Effector memory CD8-positive, alpha-beta T cell (primary cell): Measurements from ENCODE around the gene EEF1G.
A peak's percentile ranks its signal among the peaks of the same experiment; 100 is the strongest.

ENCODE experiments used
- ATAC-seq: fragments of 150-1000 bp; cut with Tn5 transposase; replicated peaks from 2 replicates; pipeline ENCODE4 v1.10.0; 2021; ENCODE audit warnings: mild to moderate bottlenecking, moderate library complexity
- DNase-seq, 3 experiments: peaks; one replicate each; pipeline ENCODE4 v3.0.0; 2021
- H3K27ac Mint-ChIP-seq, 2 donors: one replicate each; pipeline ENCODE4 v1.8.0; 2022; ENCODE audit warnings: mild to moderate bottlenecking in 2 of 2, mixed read lengths in 2 of 2, moderate library complexity in 2 of 2
- H3K27me3 Mint-ChIP-seq, 2 donors: one replicate each; pipeline ENCODE4 v1.8.0; 2022; ENCODE audit warnings: mixed read lengths in 2 of 2
- H3K36me3 Mint-ChIP-seq: one replicate; pipeline ENCODE4 v1.8.0; 2022; ENCODE audit warnings: mild to moderate bottlenecking, moderate library complexity, mixed read lengths; ENCODE audit not compliant: insufficient read depth
- H3K4me1 Mint-ChIP-seq, 2 donors: one replicate each; pipeline ENCODE4 v1.8.0; 2022; ENCODE audit warnings: low read depth in 2 of 2, mixed read lengths in 2 of 2
- H3K4me3 Mint-ChIP-seq, 2 donors: one replicate each; pipeline ENCODE4 v1.8.0; 2022; ENCODE audit warnings: mild to moderate bottlenecking in 2 of 2, mixed read lengths in 2 of 2, moderate library complexity in 2 of 2
- H3K9me3 Mint-ChIP-seq, 2 donors: one replicate each; pipeline ENCODE4 v1.8.0; 2022; ENCODE audit warnings: mixed read lengths in 2 of 2

Gene EEF1G

DNA sequence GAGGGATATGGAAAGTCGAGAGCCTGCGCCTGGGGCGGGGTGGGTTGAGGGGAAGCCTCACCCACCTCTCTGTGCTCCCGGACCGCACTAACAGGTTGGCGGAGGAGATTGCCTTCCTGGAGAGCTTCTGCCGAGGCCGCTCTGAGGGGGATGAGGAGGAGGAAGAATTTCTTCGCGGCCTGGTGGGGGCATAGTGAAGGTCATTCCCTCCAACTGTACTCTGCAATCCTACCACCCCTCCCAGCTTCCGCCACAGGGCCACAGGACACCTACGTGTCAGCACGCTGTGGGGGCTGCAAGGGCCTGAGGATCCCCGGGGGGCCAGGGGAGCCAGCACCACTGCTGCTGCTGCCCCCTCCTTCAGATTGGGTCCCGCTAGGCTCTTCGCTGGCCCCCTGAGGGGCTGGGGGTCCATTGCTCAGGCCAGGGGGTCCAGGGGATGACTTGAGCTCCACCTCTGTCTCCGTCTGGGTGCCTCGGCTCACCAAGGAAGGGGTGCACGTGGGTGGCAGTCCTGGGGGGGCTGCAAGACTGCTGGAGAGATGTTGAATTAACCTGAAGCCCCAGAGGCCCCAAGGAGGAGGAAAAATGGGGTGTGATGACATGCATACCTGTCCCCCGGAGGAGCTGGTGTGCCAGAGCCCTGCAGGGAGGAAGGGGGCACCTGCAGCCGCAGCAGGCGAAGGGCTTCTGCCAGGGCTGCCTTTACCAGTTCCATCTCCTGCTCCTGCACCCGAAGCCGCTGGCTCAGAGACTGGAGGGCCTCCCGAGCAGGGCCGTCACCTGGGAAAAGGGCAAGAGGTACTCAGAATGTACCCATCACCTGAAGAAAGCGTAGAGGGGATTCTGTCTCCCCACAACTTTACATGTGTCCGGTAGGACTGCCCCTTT is 37.4 kb upstream of the EEF1G start:
- H3K27me3 Mint-ChIP-seq, result no peaks in the 10 kb centered on the region
- no peaks in the 10 kb centered on the region for H3K9me3 Mint-ChIP-seq
- no peak for DNase-seq
- H3K27ac Mint-ChIP-seq, result peak overlapping the region; percentile 94 to 97
- peak overlapping the region; percentile 88 to 93 for H3K4me3 Mint-ChIP-seq
- ATAC-seq, result no peak
- peaks cover 38 to 53% of the 10 kb centered on the region in 2 donors for H3K4me1 Mint-ChIP-seq
- H3K36me3 Mint-ChIP-seq, result peaks cover 39% of the 10 kb centered on the region

DNA sequence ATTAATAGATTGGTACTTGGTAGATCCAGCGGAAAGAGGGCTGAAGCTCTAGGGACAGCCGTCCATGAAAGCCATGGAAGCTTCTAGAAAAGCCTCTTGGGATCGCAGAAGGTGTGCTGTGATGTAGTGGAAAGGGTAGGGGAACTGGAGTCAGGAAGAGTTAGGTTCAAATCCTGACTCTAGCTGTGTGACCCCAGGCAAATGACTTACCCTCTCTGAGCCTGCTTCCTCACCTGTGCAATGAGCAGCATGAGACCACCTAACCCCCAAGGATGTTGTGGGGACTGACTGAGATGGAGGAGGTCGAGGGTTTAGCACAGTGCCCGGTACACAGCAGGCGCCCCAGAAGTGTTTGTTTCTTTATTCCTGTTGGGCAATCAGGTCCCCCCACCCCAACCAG is 36.7 kb upstream of the EEF1G start:
- no peaks in the 10 kb centered on the region for H3K27me3 Mint-ChIP-seq
- H3K4me1 Mint-ChIP-seq, result peaks cover 38 to 53% of the 10 kb centered on the region in 2 donors
- no peak for DNase-seq
- no peaks in the 10 kb centered on the region for H3K9me3 Mint-ChIP-seq
- H3K4me3 Mint-ChIP-seq, result peak overlapping the region; percentile 88 to 93
- H3K36me3 Mint-ChIP-seq, result peaks cover 44% of the 10 kb centered on the region
- ATAC-seq, result no peak
- H3K27ac Mint-ChIP-seq, result peak overlapping the region; percentile 94 to 97

DNA sequence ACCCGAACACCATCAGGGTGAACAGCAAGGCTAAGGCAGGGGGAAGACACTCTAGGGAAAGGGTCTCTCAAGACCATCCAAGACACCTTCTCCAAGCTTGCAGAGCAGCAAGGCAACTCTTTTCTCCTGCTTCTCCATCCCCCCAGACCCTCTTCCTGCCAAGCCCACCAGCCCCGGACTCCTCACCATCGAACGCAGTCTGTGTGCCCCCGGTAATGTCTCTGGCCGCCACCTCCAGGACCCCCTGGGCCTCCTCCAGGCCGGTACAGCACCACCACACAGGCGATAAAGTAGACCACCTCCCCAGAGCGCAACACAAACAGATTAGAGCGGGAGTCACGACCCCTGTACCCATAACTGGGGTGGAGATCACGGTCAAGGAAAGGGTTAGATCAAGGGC is 35.1 kb upstream of the EEF1G start:
- H3K4me3 Mint-ChIP-seq, result no peak overlapping the region
- H3K27me3 Mint-ChIP-seq, result no peaks in the 10 kb centered on the region
- H3K9me3 Mint-ChIP-seq, result no peaks in the 10 kb centered on the region
- no peak for DNase-seq
- no peak for ATAC-seq
- peak overlapping the region in 1 of 2 donors; percentile 63 for H3K27ac Mint-ChIP-seq
- peaks cover 35 to 49% of the 10 kb centered on the region in 2 donors for H3K4me1 Mint-ChIP-seq
- H3K36me3 Mint-ChIP-seq, result peaks cover 51% of the 10 kb centered on the region

DNA sequence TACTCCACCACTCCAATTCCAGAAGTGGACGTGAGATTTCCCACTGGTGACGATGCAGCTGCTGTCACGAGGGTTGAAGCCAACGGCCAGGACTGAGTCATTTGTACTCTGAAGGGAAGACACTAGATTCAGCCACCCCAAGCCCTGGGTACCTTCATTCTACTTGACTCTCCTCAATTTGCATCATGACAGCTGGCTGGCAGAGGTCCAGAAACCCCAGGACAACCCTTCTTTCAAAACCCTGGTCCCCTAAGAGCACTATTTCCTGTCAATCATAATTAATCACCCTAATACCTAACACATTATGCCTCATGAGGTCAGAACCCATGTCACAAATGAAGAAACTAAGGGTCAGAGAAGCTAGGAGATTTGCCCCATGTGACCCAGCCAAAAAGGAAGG is 34.0 kb upstream of the EEF1G start:
- Mint-ChIP-seq H3K36me3 (peaks cover 48% of the 10 kb centered on the region), H3K4me1 (peaks cover 43 to 48% of the 10 kb centered on the region in 2 donors)
- ATAC-seq, result no peak

DNA sequence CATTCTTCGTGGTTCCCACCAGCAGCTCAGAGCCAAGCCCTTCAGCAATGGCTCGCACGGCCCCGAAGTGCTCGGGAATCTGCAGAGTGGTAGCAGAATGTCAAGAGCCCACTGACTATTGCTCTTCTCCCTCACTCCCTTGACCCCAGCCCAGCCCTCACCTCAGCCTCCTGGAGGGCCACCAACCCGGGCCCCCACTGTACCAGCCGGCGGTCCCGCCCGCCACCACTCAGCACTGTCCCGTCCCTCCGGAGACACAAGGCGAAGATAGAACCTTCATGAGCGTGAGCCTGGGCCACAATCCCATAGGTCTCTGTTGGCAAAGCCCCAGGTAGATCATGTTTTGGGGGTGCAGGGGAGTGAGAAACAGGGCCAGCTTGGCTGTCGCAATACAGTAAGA is 32.2 kb upstream of the EEF1G start:
- Mint-ChIP-seq H3K4me3 (no peak overlapping the region), H3K27ac (no peak overlapping the region), H3K36me3 (peaks cover 54% of the 10 kb centered on the region), H3K4me1 (peaks cover 36 to 42% of the 10 kb centered on the region in 2 donors), H3K27me3 (no peaks in the 10 kb centered on the region), H3K9me3 (no peaks in the 10 kb centered on the region)
- ATAC-seq (no peak), DNase-seq (no peak)

More for the DNA sequence above, 34.0 kb upstream of the EEF1G start:
- no peak for DNase-seq
- Mint-ChIP-seq H3K27ac (peak overlapping the region in 1 of 2 donors; percentile 78), H3K9me3 (no peaks in the 10 kb centered on the region), H3K27me3 (no peaks in the 10 kb centered on the region), H3K4me3 (no peak overlapping the region)

DNA sequence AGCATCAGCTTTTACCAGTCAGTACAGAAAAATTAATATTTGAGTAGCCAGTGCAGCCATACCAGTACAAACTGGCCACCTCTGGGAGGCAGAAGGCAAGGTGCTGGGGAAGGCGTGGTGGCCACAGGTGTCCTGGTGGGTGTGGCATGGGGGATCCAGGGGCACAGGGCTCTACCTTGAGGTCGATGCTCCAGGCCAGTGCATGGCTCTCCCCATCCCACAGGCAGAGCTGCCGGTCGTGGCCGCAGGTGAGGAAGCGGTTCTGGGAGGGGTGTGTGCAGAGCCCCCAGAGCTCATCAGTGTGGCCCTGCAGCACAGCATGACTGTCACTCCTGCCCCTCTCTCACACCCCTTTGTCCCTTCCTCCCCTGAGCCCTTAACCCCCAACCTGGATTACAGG is 31.8 kb upstream of the EEF1G start:
- Mint-ChIP-seq H3K36me3 (peaks cover 55% of the 10 kb centered on the region), H3K9me3 (no peaks in the 10 kb centered on the region), H3K27me3 (no peaks in the 10 kb centered on the region), H3K27ac (peak overlapping the region in 1 of 2 donors; percentile 84), H3K4me3 (no peak overlapping the region), H3K4me1 (peaks cover 35 to 40% of the 10 kb centered on the region in 2 donors)
- ATAC-seq (no peak), DNase-seq (no peak)

DNA sequence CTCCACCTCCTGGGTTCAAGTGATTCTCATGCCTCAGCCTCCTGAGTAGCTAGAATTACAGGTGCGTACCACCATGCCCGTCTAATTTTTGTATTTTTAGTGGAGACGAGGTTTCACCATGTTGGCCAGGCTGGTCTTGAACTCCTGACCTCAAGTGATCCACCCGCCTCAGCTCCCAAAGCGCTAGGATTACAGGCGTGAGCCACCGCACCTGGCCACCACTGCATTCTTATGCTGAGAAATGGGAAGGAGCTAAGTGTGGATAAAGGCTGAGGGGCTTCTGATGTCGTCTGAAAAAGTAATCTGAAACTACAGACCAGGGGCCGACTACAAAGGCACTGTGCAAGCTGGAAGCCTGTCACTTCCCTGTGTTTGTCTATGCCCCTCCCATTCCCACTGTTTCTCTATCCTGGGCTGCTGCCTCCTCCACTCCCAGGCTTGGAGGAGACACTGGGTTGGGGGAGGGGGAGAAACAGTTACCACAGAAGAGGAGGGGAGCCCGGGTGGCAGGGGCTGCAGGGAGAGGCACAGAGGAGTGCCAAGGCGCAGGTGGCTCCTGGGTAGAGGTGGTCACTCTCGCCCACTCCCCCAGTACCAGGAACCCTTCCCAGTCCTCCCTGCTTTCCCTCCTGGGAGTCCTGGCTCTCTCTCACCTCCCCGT is 30.9 kb upstream of the EEF1G start:
- H3K4me3 Mint-ChIP-seq, result no peak overlapping the region
- ATAC-seq, result no peak
- peak overlapping the region in 1 of 2 donors; percentile 84 for H3K27ac Mint-ChIP-seq
- H3K9me3 Mint-ChIP-seq, result no peaks in the 10 kb centered on the region
- DNase-seq, result no peak
- peaks cover 55% of the 10 kb centered on the region for H3K36me3 Mint-ChIP-seq
- no peaks in the 10 kb centered on the region for H3K27me3 Mint-ChIP-seq
- H3K4me1 Mint-ChIP-seq, result peaks cover 40 to 42% of the 10 kb centered on the region in 2 donors

DNA sequence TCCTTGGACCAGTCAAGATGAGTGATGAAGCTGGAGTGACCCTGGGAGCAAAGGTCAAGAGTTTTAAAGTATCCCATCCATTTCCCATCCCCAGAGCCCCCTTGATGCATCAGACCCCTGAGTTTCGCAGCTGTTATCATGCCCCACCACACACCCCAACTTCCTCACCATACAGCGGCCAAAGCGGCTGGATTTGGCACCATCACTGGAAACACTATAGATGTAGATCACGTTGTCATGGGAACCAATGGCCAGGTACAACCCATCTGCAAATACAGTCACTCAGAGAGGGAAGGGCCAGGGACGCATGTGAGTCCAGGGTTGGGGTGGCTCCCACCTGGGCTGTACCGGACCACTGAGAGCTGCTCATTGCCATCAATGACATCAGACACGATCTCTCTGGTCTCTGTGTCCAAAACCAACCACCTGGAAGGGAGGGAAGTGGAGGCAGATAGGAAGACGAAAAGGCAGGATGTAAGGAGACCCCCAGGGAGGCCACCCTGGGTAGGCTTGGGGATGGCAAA is 30.1 kb upstream of the EEF1G start:
- Mint-ChIP-seq H3K27me3 (no peaks in the 10 kb centered on the region), H3K27ac (peak overlapping the region in 1 of 2 donors; percentile 3), H3K4me1 (peaks cover 41 to 42% of the 10 kb centered on the region in 2 donors), H3K36me3 (peaks cover 62% of the 10 kb centered on the region), H3K9me3 (no peaks in the 10 kb centered on the region), H3K4me3 (peak overlapping the region; percentile 34 to 62)
- ATAC-seq (no peak), DNase-seq (no peak)

DNA sequence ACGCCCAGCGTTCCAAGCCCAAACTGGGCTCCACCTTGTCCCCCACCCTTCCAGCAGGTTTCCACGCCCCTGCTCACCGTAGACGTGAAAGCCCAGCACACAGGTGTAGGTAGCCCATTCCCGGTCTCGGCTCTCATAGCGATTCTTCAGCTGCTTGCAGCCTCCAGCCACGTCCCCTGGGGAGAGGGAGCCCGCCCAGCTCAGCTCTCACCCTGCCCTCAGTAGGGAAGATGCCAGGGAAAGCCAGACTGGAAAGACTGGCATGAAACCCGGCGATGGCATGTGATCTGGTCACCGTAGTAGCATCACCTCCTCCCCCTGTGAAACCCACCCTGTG is 29.3 kb upstream of the EEF1G start:
- peaks cover 45 to 46% of the 10 kb centered on the region in 2 donors for H3K4me1 Mint-ChIP-seq

DNA sequence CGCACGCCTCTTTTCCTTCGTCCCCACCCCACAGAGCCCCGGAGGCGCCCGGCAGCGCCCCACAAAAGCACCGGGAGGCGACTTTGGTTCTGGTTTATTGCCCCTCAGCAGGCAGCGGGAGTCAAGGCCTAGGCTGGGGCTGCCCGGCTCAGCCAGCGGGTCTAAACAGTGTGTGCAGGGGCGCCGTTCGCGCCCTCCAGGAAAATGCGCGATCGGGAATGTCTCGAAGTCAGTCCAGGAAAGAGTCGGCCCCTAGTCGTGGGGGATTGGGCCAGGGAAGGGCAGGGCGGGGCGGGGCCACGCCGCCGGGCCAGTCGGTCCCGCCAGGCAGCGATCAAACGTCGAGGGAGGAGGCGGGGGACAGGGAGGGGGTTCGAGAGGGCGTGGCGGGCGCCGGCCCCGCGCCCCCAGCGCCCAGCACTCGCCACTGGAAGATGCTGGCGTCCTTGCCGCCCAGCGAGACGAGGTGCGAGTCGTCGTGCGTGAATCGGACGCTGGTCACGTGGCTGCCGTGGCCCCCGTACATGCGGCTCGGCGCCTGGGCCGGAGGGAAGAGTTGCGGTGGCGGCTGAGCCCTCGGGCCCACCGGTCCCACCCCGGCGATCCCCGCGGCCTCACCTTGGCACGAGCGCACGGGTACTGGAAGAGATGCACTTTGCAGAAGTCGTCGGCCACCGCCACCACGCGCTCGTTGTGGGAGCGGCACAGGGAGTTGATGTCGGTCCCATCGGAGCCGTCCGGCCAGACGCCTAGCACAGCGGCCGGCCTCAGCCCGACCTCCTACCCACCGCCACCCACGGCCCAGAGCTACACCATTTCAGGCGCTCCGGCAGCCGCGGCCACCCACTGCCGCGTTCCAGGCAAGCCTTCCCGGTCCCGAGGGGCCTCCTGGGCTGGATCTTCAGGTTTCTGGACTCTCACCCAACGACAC is 28.7 kb upstream of the EEF1G start:
- peak overlapping the region; percentile 95 to 98 for H3K4me3 Mint-ChIP-seq
- H3K27ac Mint-ChIP-seq, result peak overlapping the region; percentile 92 to 93
- ATAC-seq, result no peak
- no peak for DNase-seq
- H3K4me1 Mint-ChIP-seq, result peaks cover 44 to 52% of the 10 kb centered on the region in 2 donors
- H3K9me3 Mint-ChIP-seq, result no peaks in the 10 kb centered on the region
- H3K36me3 Mint-ChIP-seq, result peaks cover 67% of the 10 kb centered on the region
- no peaks in the 10 kb centered on the region for H3K27me3 Mint-ChIP-seq

More for the DNA sequence above, 29.3 kb upstream of the EEF1G start:
- Mint-ChIP-seq H3K4me3 (peak overlapping the region; percentile 34 to 62), H3K9me3 (no peaks in the 10 kb centered on the region), H3K36me3 (peaks cover 68% of the 10 kb centered on the region), H3K27me3 (no peaks in the 10 kb centered on the region), H3K27ac (peak overlapping the region in 1 of 2 donors; percentile 3)
- DNase-seq, result no peak
- ATAC-seq, result no peak

DNA sequence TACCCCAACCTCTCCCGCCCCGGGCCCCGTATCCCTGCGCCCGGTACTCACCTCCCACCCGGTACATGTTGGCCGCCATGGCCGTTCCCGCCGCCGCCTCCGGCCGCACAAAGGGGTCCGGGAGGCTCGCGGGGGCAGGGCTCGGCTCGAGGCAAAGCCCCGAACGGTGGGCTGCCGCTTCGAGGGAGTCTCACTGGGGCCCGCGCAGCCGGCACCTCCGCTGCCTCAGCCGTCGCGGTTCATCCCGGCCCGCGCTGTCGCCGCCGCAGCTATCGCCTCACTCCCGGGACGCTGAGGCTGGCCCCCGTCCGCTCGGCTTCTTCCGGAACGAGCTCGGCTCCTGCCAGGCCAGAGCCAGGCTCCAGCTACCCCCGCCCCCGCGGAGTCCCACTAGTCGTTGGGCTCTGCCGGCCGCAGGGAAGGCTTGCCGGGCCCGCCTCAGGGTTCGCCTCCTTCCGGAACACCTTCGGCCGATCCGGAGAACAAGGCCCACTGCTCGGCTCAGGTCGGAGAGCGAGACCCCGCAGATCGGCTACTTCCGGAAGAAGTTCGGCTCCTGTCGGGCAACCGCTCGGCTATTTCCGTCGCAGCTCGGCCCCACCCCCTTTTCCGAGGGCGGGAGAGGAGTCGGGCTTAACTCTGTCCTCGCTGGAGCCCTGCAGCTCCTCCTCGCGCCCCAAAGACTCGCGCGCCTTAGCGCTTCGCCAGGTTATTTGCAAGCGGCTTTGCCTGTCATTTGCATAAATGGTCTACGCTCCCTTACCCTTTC is 27.9 kb upstream of the EEF1G start, which contains the start of gene MTA2:
TSS of gene MTA2 (minus strand) at position 494 of the 769 bp plus-strand sequence. CDS start at position 79, 415 bp downstream.
- DNase-seq (peak; percentile 99 to 100 (median 100)), ATAC-seq (peak; percentile 77)
- peak within 1 kb of the TSS; percentile 95 to 98 for H3K4me3 Mint-ChIP-seq
- H3K36me3 Mint-ChIP-seq, result peaks cover 68% of the 10 kb centered on the region
- peak within 1 kb of the TSS; percentile 92 to 93 for H3K27ac Mint-ChIP-seq
- no peaks in the 10 kb centered on the region for H3K27me3 Mint-ChIP-seq
- H3K4me1 Mint-ChIP-seq, result peaks cover 47 to 56% of the 10 kb centered on the region in 2 donors
- H3K9me3 Mint-ChIP-seq, result no peaks in the 10 kb centered on the region

DNA sequence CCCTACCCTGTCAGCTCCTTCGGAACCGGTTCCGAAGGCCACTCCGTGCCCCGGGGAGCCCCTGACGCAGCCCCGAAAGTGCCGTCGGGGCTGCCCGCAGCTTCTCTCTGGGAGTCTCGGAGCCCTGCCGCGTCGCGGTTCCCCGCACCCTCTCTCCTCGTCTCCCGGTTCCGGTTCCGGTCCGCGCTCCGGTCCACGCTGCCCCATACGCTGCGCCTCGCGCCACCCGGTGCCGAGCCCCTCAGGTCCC is 27.4 kb upstream of the EEF1G start:
- ATAC-seq, result no peak
- Mint-ChIP-seq H3K36me3 (peaks cover 68% of the 10 kb centered on the region), H3K27me3 (no peaks in the 10 kb centered on the region), H3K27ac (peak overlapping the region; percentile 92 to 93), H3K9me3 (no peaks in the 10 kb centered on the region), H3K4me1 (peaks cover 47 to 56% of the 10 kb centered on the region in 2 donors), H3K4me3 (peak overlapping the region; percentile 95 to 98)
- DNase-seq, result peak in 1 of 3 experiments; percentile 18
